Measurements from ENCODE around the gene KREMEN2.

- TF ChIP-seq, protein P1, sequence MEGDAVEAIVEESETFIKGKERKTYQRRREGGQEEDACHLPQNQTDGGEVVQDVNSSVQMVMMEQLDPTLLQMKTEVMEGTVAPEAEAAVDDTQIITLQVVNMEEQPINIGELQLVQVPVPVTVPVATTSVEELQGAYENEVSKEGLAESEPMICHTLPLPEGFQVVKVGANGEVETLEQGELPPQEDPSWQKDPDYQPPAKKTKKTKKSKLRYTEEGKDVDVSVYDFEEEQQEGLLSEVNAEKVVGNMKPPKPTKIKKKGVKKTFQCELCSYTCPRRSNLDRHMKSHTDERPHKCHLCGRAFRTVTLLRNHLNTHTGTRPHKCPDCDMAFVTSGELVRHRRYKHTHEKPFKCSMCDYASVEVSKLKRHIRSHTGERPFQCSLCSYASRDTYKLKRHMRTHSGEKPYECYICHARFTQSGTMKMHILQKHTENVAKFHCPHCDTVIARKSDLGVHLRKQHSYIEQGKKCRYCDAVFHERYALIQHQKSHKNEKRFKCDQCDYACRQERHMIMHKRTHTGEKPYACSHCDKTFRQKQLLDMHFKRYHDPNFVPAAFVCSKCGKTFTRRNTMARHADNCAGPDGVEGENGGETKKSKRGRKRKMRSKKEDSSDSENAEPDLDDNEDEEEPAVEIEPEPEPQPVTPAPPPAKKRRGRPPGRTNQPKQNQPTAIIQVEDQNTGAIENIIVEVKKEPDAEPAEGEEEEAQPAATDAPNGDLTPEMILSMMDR (IDR thresholded peaks at IDR 0.05): no peak
- no peak for TF ChIP-seq POLR2A (IDR thresholded peaks at IDR 0.05)
These were observed 40.6 kb upstream of the KREMEN2 start for GRCh38 chr16:2923481-2923880.
